Measurements from ENCODE around the gene MYH10.

Gene MYH10

DNA sequence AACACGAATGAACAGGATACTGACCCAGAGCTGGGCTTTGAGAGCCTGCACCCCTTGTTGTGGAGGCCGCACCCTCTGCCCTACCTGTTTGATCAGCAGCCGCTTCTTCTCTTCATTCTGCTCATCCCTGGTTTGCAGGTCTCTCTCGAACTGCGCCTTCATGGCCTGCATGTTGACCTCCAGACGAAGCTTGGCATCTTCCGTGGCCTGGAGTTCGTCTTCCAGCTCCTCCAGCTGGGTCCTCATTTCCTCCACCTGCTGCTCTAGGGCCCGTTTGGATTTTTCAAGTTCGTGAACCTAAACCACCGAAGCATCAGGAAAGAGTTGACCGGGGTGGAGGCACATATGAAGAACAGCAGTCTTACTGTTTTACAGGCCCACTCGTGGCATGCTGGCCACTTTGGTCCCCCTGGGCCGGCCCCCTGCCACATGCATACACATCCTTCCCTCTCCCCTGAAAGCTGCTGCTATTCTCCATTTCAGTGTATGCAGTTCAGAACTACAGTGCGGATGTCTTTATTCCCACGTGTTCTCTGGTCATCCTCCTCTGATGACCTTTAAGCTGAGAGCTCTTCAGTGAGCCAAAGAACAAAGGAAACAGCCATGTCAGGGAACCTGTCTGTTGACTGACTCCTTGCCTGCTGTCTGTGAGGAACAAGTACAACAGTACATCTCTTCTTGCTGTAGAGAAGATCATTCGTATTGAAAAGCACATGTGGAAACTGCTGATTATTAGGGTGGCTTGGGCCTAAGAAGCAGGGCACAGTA is 140.1 kb downstream of the MYH10 start:
- no peak for DNase-seq

DNA sequence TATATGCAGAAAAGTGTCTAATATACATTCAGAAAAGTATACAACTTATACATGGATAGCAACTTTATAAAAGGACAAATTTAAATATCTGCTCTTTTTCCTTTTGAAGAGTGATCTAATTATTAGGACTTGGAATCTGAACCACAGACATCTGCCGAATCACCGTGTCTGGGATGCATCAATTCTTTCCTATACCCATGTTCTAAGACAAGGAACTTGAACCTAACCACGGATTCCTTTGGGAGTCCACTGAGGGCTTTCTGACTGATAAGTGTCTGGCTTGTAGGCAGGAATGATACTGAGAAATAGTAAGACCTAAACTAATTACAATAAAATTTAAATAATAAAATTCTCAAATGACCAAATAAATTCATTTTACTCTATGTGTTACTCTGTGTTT is 140.7 kb downstream of the MYH10 start:
- no peak for DNase-seq

DNA sequence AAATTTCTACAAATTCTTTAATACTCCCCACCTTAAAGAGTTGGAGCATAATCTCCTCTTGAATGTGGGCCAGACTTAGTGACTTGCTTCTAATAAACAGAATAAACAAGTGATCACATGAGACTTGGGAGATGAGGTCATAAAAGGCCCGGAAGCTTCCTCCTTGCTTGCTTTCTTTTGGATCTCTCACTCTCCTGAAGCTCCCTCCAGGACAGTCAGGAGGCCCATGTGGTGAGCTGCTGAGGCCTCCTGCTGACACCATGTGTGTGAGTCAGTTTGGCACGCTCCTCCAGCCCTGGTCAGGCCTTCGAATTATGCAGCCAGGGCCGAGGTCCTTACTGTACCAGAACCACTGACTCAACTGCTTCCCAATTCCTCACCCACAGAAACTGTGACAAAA is 141.6 kb downstream of the MYH10 start:
- DNase-seq = no peak

DNA sequence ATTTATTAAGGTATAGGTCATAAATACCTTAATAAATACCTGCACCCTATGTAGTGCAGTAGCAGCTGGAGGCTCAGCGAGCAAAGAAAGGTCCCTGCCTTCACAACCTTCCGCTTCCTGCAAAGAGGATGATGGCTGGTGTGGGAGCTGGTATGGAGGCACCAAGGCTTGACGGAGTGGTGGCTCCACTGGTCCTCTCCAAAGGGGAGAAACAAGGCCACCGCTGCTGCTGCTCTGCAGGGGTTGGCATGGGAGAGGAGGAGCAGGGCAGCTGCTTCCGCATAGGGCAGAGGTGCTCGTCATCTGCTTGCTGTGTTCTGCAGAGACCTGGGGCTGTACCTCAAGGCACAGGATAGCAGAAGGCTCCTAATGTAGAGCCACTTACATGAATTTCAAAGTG is 142.0 kb downstream of the MYH10 start:
- no peak for DNase-seq

DNA sequence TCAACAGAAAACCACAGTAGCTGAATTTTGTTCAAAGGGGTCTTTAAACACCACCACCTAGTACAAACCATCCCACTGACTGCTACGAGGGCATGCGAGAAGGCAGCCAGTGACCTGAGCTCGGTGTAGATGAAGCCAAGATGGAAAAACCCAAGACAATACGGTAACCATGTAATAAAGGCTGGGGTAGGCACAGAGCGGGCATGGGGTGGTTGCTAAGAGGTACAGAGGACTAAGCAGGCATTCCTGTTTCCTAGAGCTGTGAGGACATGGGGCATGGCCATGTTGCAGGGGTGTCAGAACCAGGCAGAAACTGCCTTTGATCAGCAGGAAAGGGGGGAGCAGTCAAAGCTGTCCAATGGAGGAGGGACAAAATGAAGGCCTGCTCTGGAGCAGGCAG is 142.8 kb downstream of the MYH10 start:
- no peak for DNase-seq

DNA sequence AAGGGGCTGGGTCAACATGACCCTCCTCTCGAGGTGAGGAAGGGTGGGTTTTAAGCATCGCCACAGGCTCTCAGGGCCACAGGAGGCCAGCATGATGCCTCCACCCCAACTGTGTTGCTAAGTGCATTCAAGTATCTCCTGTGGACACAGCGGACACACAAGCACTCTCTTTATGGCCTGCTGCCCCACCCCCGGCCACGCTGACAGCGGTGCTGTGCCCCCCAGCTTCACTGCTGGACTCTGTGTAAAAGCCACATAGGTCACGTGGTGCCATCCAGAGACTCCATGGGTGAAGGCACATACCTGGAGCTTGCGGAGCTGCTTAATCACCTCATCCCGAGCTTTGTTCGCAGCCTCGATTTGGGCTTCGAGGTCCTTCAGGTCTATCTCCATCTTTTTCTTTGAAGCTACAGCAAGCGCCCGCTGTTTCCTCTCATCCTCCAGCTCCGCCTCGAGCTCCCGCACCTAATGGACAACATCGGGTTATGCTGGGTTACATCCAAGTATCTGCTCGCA is 143.3 kb downstream of the MYH10 start:
- DNase-seq = no peak

DNA sequence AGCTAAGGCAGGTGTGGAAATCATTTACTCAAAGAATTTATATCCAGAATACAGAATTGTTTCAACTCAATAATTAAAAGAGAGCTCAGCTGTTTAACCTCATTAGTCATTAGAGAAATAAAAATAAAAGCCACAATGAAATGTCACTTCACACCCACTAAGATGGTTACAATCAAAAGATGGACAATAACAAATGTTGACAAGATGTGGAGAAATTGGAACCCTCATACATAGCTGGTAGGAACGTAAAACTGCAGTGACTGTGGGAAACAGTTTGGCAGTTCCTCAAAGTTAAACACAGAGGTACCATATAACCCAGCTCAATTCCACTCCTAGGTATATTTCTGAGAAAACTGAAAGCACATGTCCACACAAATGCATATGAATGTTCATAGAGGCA is 145.0 kb downstream of the MYH10 start:
- DNase-seq = no peak

DNA sequence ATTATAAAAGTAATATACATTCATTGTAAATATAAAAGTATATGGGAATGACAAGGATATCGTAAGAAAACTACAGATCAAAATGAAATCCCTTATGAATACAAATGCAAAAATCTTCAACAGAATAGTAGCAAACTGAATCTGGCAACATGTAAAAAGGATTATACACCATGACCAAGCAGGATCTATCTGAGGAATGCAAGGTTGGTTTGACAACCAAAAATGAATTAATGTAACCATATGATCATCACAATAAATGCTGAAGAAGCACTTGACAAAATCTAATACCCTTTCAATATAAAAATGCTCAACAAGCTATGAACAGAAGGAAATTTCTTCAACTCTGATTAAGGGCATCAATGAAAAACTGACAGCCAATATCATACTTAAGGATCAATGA is 146.1 kb downstream of the MYH10 start:
- no peak for DNase-seq

DNA sequence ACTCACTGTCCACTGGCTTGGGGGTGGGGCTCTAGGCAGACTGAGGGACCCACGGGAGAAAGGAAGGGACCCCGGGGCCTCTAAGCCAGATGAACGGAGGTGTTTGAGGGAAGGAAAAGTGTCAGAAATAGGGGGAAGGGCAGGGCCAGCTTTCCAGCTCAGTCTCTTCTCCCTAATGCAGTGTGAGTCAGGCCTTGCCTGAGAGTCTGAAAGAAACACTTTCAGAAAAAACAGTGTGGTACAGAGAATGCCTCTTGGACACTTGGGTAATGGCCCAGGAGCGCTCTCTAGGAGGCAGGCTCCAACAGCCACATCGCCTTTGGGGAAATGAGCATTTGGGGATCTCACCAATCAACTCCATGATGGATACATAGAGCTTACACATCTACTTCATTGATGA is 148.0 kb downstream of the MYH10 start:
- peak in 1 of 2 donors; percentile 19 for DNase-seq

DNA sequence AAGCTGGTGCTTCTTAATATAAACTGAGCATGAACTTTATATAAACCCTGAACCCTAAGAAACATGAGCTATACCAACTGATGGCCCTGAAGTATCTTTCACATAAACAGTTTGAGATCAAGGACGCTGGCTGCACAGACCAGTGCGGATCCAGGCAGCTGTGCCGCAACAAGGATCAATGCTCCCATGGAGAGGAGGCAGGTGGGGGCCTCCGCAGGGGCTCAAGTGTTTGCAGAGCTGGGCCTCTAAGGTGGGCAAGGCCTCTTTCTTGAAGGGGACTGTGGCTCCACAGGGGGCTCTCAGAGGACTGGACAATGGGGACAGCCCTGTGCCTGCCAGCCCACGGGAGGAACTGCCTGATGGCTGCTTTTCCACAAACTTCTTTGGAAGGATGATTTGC is 148.8 kb downstream of the MYH10 start:
- DNase-seq = no peak

DNA sequence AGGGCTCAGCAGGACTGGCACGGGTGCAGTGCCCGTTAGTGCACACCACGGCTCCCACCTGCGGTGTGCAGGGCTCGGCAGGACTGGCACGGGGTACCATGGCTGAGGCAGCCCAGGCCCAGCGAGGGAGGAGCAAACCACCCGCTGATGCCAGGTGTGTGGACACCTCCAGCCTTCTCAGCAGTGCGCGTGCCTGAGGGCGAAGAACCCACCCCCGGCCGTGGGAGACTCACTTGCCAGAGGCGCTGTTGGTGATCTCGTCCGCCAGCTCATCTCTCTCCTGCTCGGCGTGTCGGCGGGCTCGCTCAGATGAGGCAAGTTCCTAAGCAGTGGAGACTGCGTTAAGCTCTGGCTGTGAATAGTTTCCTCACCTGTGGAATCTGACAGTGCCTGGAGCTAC is 149.4 kb downstream of the MYH10 start:
- DNase-seq = no peak

DNA sequence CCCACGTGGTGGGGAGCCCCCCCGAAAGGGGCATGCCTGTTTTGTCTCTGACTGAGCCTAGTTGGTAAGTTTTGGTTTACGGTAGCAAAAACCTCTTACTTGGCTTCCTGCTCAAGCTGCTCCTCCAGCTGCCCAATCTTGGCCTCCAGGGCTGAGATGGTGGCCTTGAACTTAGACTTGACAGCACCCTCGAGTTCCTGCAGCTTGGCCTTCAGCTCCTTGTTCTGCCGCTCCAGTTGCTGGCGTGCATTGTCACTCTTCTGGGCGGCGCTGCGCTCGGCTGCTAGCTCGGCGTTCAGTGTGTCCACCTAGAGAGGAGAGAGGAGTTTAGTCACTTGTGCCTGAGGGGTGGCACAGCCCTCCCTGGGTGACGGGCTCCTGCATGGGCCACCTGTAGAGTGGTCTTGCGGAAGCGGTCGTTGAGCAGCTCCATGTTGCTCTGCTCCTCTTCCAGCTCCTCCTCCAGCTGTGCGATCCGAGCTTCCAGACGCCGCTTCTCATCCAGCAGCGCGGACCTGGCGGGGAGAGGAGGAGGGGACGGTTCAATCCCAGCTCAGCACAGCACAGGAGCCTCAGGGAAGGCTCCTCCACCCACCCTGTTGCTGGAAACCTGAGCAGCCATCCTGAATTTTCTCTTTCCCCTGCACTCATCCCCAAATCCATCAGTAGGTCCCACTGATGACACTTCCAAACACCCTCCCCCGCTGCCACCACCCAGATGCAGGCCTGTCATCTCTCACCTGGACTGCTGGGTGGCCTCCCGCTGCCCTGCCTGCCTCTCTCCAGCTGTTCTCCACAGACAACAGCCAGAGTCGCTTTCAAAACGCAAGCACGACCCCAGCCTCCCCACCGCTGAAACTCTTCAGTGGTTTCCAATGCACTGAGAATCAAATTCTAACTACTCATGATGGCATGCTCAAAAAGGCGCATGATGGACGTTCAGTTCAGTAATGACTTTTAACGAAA is 150.2 kb downstream of the MYH10 start:
- no peak for DNase-seq

DNA sequence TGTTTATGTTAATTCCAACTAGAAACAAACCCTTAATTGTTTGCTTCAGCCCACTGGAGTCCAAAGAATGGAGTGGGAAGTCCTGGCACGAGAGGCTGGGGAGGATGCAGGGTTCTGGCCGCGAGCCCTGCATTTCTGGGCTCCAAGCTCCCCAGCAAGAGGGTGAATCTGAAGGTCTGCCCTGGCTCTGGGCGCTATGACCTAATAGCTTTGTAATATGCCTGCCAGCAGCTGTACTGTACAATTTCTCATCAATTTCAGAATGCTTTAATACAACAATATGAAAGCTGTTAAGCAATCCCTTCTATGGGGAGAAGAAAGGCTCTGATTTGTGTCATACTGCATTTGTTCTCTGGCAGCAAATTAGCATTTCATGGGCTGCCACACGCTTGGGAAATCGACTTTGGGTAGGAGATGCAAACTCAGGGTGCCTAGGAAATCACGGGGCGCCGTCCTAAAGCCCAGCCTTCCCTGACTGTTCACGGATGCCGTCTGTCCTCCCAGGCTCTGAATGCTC is 151.0 kb downstream of the MYH10 start:
- DNase-seq = peak; percentile 80 to 87

DNA sequence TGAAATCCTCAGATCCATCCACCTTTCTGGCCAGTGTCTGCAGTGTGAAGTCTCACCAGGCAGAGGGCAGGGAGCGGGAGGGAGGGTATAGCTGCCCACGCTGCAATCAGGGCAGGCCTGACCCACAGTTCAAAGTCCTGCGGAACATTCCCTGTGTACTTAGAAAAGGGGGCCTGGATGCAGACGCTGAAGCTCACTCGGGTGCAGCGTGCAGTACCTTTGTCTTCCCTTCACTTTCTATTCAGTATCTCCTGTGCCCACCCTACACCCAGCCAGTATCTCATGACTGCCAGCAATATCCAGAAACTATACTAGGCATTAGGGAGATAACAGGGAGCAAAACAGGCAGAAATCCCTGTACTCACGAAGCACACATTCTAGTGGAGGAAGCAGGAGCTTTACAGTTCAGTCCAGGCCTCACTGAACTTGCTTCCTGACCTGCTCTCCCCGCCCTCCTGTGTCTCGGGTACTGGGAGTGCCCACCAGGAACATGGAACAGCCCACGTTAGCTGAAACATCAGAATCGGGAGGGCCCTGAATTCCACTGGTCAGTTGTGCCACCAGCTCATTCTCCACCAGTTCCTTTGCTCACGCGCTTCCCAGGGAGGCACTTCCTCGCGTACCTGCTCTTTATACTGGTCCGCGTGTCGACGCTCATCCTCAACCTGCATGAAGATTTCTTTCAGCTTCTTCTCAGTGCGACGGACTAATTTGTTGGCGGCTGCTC is 152.6 kb downstream of the MYH10 start:
- DNase-seq = no peak

DNA sequence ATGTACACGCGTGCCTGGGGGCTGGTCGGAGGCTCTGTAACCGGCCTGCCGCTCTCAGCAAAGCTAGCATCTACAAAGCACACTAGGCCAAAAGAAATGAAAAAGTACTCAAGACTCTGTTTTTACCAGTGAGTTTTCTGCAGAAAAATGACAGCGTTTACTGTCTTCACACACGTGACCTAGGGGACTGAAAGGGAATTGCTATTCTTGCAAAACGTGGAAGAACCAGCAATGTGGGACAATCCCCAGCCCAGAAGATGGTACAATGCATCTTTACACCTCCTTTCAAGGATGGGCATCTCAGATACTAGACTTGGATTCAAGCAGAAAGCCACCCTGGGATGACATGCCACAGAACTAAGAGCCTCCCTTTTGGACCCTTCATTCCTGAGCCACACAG is 153.4 kb downstream of the MYH10 start:
- no peak for DNase-seq

DNA sequence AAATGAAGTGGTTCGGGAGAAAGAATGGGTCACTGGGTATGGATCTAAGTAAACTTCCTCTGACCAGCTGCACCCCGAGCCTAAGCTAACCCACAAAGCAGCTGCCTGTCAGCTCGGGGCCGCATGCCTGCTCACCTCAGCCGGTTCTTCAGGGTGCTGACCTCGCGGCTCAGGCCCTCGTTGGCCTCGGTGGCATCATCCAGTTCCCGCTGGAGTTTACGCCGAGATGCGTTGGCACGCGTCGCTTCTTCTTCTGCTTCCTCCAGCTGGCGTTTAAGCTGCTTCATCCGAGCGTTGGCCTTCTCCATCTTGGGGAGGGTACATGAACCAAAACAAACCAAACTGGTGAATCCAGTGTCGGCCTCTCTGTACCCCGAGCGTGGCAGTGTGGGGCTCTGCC is 153.8 kb downstream of the MYH10 start:
- no peak for DNase-seq

DNA sequence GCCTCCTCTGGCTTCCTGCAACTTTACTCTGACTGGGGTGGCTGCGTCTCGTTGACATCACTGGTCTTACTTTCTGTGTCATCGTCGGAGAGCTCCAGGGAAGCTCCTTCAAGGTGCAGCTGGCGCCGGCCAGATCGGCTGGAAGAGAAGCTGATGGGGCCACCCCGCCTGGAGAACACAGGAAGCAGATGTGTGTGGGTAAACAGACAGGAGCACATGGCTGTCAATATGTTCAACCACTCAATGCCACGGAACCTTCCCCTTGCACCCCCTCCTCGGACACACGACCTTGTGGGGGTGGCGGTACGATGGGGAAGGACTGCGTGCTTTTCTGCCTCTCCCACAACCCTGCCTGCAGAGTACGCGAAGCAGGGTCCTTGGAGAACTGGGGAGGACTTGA is 154.7 kb downstream of the MYH10 start:
- DNase-seq = no peak

DNA sequence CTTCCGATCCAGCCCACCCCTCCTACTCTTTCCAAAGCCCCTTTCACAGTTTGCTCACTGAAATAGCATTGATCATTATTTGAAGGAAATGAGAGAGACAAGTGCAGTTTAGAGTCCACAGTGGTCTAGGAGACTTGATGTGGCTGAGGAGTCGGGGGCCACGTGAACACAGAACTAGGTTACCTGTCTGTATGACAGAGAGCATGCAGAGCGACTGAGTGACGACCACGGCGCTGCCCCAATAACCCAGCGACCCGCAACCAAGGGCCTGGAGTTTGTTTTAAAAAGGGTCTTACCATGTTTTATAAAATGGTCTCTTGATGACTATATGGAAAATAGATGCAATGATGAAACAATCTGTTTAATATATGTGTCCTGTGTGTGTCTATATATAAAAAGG is 155.3 kb downstream of the MYH10 start:
- no peak for DNase-seq

DNA sequence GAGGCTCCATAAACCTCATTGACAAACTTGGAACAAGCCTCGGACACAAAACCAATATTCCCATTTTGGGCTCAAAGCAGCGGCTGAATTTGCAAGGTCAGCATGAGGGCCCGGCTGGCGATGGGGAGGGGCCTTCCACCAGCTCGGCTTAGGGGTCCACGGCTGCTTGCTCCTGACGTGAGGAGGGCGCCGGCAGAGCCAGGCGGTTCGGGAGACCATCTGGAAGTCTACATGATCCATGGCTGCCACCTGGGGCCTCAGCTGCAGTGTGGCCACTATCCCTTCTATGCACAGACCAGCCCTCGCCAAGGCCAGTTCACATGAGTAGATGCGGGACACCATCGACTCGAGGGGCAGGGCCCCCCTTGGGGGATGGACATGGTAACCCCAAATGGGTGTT is 155.7 kb downstream of the MYH10 start:
- DNase-seq = no peak

DNA sequence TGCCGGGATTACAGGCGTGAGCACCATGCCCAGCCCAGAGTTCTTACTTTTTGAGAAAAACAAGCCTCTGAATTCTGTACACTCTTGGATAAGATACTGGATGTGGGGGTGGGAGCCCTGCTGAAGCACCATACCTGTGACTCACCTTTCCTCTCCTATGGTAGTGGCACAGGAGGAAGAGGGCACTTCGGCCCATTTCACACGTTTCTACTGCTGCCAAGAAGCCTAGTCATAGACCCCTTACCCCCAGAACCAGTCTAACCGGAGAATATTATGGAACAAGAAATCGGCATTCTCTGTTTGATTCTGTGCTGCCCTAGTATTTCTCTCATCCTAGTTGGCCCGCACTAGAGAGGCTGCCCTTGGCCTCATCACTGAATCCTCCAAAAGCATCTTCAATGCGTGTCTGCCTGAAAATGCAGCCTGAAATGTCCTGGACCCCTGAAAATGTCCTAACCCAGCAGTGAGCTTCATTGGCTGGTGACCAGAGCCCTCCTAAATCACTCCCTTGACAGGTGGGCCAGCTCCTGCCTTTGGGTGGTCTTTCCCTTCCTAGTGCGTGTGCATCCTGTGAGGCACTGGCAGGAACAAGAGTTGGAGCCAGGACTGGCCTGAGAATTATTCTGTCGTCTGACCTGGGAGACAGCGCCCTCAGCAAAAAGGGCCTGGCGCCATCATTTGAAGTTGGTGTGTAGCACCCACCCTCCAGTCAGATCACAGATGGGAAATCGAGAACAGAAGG is 156.9 kb downstream of the MYH10 start:
- DNase-seq = no peak

DNA sequence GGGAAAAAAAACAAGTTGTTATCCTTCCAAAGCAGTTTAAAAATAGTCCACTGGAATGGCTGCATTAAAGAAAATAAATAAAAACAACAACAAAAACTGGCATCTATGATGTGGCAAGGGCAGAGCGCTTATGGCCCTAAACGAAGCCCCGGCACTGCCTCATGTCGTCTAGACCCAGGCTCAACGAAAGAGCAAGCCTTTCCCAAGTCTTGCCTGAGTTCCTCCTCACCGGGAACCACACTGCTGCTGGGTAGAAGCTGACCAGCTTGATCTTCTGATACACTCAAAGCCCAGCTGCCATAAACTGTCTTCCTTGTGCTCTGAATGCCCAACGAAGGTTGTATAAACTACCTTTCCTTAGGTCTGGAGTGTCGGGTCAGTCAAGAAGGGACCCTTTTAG is 157.9 kb downstream of the MYH10 start:
- no peak for DNase-seq

DNA sequence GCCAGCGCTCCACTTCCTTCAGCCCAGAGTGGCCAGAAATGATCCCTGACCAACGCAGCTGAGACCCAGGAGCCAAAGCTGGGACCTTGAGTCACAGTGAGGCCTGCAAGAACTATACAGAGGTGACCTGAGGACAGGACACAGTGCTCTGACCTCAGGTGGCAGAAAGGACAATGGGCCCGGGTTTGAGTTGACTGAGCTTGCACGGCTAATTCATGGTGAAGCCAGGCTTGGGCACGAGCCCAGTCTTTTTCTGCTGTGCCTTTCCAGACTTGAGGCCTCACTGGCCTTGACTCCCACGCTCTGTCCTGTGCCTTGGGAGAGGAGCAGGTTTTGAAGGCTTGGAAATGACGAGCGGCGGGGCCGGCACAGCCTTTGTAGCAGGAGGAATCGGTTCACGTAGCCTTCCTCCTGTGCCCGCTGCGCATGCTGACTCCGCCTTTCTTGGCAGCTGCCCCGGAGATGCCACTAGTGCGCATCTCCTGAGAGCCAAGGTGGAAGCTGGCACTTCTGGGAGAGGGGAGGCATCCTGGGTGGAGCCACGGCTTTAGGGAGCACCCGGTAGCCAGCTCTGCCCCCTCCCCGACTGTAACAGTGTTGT is 160.0 kb downstream of the MYH10 start:
- DNase-seq = peak in 1 of 2 donors; percentile 38
